Right lobe of liver (tissue), 6 donors: Measurements from ENCODE around the gene FEV. TPM values are rescaled to one million over a fixed set of nuclear protein-coding genes. Genes with fewer than 3 reads are reported as not detected.

Experiments
- ATAC-seq, 4 donors: fragments of 200-7000 bp; cut with Tn5 transposase; one replicate each; pipeline ENCODE4 v1.9.1; 2020; ENCODE audit warnings: mild to moderate bottlenecking in 4 of 4, moderate library complexity in 4 of 4
- DNase-seq, 3 donors: peaks; one replicate each; pipeline ENCODE4 v3.0.0-alpha.2; 2020
- H3K27ac ChIP-seq, 3 donors: fragments of 200-600 bp; one replicate each; pipeline ENCODE4 v1.8.0; 2022
- H3K27me3 ChIP-seq, 2 donors: fragments of 200-600 bp; one replicate each; pipeline ENCODE4 v1.8.0; 2022
- H3K36me3 ChIP-seq, 4 donors: fragments of 200-600 bp; sonication (generic) in 1 of 4; one replicate each; pipeline versions ENCODE4 v1.5.1 to v1.8.0; 2017 to 2022; ENCODE audit warnings: control low read depth in 1 of 4
- H3K4me1 ChIP-seq, 4 donors: fragments of 200-600 bp; sonication (generic) in 1 of 4; one replicate each; pipeline versions ENCODE4 v1.5.1 to v1.8.0; 2017 to 2022; ENCODE audit warnings: control low read depth in 1 of 4
- H3K4me3 ChIP-seq, 3 donors: fragments of 200-600 bp; one replicate each; pipeline ENCODE4 v1.8.0; 2022
- H3K9me3 ChIP-seq, 4 donors: fragments of 200-600 bp; sonication (generic) in 1 of 4; one replicate each; pipeline versions ENCODE4 v1.5.1 to v1.8.0; 2017 to 2022; ENCODE audit warnings: control low read depth in 1 of 4
- CTCF ChIP-seq, 4 donors: fragments of 200-600 bp in 3 of 4; fragments of 450-650 bp in 1 of 4; IDR thresholded peaks; one replicate each; pipeline versions ENCODE4 v1.5.1 to v1.8.0; 2016 to 2022; ENCODE audit warnings: antibody characterized with exemption in 4 of 4, mild to moderate bottlenecking in 2 of 4
- POLR2A ChIP-seq: fragments of 450-650 bp; IDR thresholded peaks from one replicate; pipeline ENCODE4 v1.6.1; 2017; ENCODE audit warnings: antibody characterized with exemption, mild to moderate bottlenecking
- WGBS: methylation state at CpG from one replicate; pipeline ENCODE4 v1.1.6; 2018; ENCODE audit warnings: low coverage, low lambda C conversion rate; ENCODE audit not compliant: insufficient coverage; ENCODE audit errors: missing lambda C conversion rate; 5-methylcytosine and 5-hydroxymethylcytosine counted together
- intact Hi-C, 2 donors: fragments of 100-400 bp; cut with DNase I; formaldehyde crosslinking; loops; one replicate each; pipeline versions ENCODE4 v1.11.2 to v1.14.1; 2022
- total RNA-seq, 6 experiments: library from RNA; depleted of rRNA in 2 of 6; stranded (reverse); fragments of >200 nt in 2 of 6; fragmentation: NEBNext Ultra II Directional in 3 of 6; extraction: Animal tissue kit (Norgen Biotek cat#: 25700) in 3 of 6; gene quantifications; one replicate each; pipeline versions ENCODE4 v1.1.0 to v1.2.4, GENCODE V29; 2016 to 2023
- donor health status: DM: no; HTN: yes; CAD: no.
- donor health status: DM: no; HTN: no; CAD: no.
- donor health status: DM: no; HTN: no; CAD: no.
- donor health status: DM: no; HTN: yes; CAD: no.
- donor health status: DM: no; HTN: yes; CAD: no.

Gene FEV
- total RNA-seq, 6 experiments from 2014 or later: not detected

- Histone ChIP-seq H3K4me3 (no peak overlapping the region), H3K9me3 (no peaks in the 10 kb centered on the region), H3K4me1 (peaks cover 0 to 20% (median 3%) of the 10 kb centered on the region in 4 donors), H3K36me3 (no peaks in the 10 kb centered on the region), H3K27ac (no peak overlapping the region), H3K27me3 (peaks cover 14 to 35% of the 10 kb centered on the region in 2 donors)
- DNase-seq (no peak), ATAC-seq (peak in 1 of 4 donors; percentile 31)
- WGBS: 10% methylated on average over 9 of the region's 23 CpGs
- TF ChIP-seq POLR2A (no peak), CTCF (IDR thresholded peaks at IDR 0.05) (no peak)
- intact Hi-C loops: no loop called here
Measured at GRCh38 chr2:218983263-218983933, 1.6 kb downstream of the FEV start.

GRCh38 chr2:218982586-218983262, 2.3 kb downstream of the FEV start:
- Histone ChIP-seq H3K27me3 (peaks cover 14 to 35% of the 10 kb centered on the region in 2 donors), H3K4me3 (no peak overlapping the region), H3K9me3 (no peaks in the 10 kb centered on the region), H3K4me1 (peaks cover 0 to 20% (median 3%) of the 10 kb centered on the region in 4 donors), H3K36me3 (no peaks in the 10 kb centered on the region), H3K27ac (no peak overlapping the region)
- no peak for ATAC-seq
- DNase-seq: no peak
- no peak for TF ChIP-seq POLR2A
- no peak for TF ChIP-seq CTCF (IDR thresholded peaks at IDR 0.05)
- 5% methylated on average over 17 of the region's 28 CpGs for WGBS
- intact Hi-C loops: no loop called here

GRCh38 chr2:218981881-218982585, 3.0 kb downstream of the FEV start:
- no peak for TF ChIP-seq POLR2A
- TF ChIP-seq CTCF (IDR thresholded peaks at IDR 0.05): no peak
- Histone ChIP-seq H3K27me3 (peaks cover 14 to 35% of the 10 kb centered on the region in 2 donors), H3K36me3 (no peaks in the 10 kb centered on the region), H3K4me1 (peaks cover 0 to 20% (median 3%) of the 10 kb centered on the region in 4 donors), H3K9me3 (no peaks in the 10 kb centered on the region), H3K27ac (no peak overlapping the region), H3K4me3 (no peak overlapping the region)
- intact Hi-C loops: no loop called here
- ATAC-seq (peak; percentile 25 to 46 (median 36)), DNase-seq (no peak)
- WGBS: under 1% methylated on average over 17 of the region's 69 CpGs

- no peaks in the 10 kb centered on the region for H3K9me3 ChIP-seq
- no peak overlapping the region for H3K27ac ChIP-seq
- DNase-seq: no peak
- peaks cover 14 to 35% of the 10 kb centered on the region in 2 donors for H3K27me3 ChIP-seq
- H3K4me3 ChIP-seq: no peak overlapping the region
- no peak for TF ChIP-seq CTCF (IDR thresholded peaks at IDR 0.05)
- intact Hi-C loops: no loop called here
- no peak for ATAC-seq
- peaks cover 0 to 20% (median 3%) of the 10 kb centered on the region in 4 donors for H3K4me1 ChIP-seq
- WGBS: 3% methylated on average over 4 of the region's 46 CpGs
- no peaks in the 10 kb centered on the region for H3K36me3 ChIP-seq
Measured at GRCh38 chr2:218981390-218981880, 3.5 kb downstream of the FEV start.
